HL-60 (cell line): ENCODE results near the gene NHP2.

Experiments
- GABPA ChIP-seq: IDR thresholded peaks from 2 replicates; pipeline ENCODE4 v1.6.1; 2012; ENCODE audit warnings: low read depth
- POLR2AphosphoS5 ChIP-seq: IDR thresholded peaks from 2 replicates; pipeline ENCODE4 v1.6.1; 2012; ENCODE audit warnings: low read depth
- TF ChIP-seq, protein P1 (sequence below): IDR thresholded peaks from one replicate; pipeline ENCODE4 v1.5.1; 2011; ENCODE audit warnings: low read length, control low read depth, inconsistent platforms; ENCODE audit not compliant: insufficient read depth

- TF ChIP-seq, protein P1, sequence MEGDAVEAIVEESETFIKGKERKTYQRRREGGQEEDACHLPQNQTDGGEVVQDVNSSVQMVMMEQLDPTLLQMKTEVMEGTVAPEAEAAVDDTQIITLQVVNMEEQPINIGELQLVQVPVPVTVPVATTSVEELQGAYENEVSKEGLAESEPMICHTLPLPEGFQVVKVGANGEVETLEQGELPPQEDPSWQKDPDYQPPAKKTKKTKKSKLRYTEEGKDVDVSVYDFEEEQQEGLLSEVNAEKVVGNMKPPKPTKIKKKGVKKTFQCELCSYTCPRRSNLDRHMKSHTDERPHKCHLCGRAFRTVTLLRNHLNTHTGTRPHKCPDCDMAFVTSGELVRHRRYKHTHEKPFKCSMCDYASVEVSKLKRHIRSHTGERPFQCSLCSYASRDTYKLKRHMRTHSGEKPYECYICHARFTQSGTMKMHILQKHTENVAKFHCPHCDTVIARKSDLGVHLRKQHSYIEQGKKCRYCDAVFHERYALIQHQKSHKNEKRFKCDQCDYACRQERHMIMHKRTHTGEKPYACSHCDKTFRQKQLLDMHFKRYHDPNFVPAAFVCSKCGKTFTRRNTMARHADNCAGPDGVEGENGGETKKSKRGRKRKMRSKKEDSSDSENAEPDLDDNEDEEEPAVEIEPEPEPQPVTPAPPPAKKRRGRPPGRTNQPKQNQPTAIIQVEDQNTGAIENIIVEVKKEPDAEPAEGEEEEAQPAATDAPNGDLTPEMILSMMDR, result no peak
- TF ChIP-seq POLR2AphosphoS5 (no peak), GABPA (no peak)
Observed at GRCh38 chr5:178131446-178131996, 22.2 kb downstream of the NHP2 start.
